Jurkat, Clone E6-1 (cell line): ENCODE measurements around the gene MAPK8IP3.
A peak's percentile ranks its signal among the peaks of the same experiment; 100 is the strongest.
"Not testable (repeated sequence)": the region's sequence is repeated elsewhere in the genome, so short reads cannot be mapped to it uniquely, and the experiment has no call there.

ENCODE experiments used
- DNase-seq: peaks from one replicate; pipeline ENCODE4 v3.0.0-alpha.2; 2011; ENCODE audit warnings: low read depth, low spot score
- H3K4me3 ChIP-seq: 2 replicates; pipeline ENCODE4 v1.5.1; 2011; ENCODE audit warnings: mild to moderate bottlenecking, low read length, control low read depth, moderate library complexity

MAPK8IP3 gene

GRCh38 chr16:1788708-1789100 is 82.7 kb downstream of the MAPK8IP3 start:
- DNase-seq: no peak

DNA sequence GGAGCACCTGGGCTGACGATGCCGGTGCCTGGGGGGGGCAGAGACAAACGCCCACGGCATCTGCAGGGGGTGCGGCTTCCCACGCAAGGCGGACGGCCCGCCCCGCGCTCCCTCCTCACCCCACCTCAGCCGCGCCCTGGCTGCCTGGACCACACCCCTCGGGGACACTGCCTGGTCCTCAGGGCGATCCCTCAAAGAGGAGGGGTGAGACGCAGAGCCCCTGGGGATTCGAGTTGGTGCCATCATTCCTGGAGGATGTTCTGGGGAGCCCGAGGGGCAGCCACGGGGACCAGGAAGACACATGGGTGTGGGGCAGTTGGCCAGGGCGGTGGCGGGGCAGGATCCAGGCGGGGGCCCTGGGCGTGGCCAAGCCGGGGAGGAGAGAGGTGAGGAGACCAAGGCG is 83.6 kb downstream of the MAPK8IP3 start:
- no peak for DNase-seq
- no peak overlapping the region for H3K4me3 ChIP-seq

More at GRCh38 chr16:1788708-1789100, 82.7 kb downstream of the MAPK8IP3 start:
- H3K4me3 ChIP-seq: no peak overlapping the region

DNA sequence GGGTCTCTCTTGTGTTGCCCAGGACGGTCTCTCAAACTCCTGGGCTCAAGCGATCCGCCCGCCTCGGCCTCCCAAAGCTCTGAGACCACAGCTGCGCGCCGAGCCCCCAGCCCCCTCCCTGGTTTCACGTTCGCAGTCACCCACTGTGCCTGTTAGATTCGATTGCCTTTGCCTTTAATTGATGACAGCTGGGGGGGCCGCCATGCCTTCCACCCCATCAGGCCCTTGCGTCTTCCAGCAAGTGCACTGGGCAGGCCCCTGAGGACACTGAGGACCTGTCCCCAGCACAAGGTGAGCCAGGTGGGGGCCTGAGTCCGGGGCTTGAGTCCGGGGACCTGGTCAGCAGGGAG is 84.2 kb downstream of the MAPK8IP3 start:
- no peak overlapping the region for H3K4me3 ChIP-seq
- DNase-seq: no peak

DNA sequence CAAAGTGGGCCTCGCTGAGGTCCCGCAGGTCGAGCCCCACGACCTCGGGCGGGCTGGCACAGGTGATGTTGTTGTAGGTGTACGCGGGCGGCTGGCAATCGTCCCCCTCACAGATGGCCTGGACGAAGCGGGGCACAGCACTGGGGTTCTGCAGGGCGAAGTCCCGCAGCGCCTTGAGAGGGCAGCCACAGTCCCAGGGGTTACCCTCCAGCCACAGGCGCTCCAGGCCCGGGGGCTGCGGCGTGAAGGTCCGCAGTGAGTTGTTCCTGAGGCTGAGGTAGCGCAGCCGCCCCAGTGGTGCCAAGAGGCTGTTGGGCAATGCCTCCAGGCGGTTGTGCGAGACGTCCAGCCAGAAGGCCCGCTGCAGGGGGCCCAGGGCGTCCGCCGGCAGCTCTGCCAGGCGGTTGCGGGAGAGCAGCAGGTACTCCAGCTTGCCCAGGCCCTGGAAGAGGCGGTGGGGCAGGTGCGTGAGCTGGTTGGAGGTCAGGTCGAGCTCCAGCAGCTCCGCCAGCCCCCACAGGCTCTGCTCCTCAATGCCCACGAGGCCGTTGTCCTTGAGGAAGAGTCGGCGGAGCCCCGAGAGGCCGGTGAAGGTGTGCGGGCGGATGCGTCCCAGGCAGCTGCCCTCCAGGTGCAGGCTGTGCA is 84.7 kb downstream of the MAPK8IP3 start:
- no peak overlapping the region for H3K4me3 ChIP-seq
- no peak for DNase-seq

DNA sequence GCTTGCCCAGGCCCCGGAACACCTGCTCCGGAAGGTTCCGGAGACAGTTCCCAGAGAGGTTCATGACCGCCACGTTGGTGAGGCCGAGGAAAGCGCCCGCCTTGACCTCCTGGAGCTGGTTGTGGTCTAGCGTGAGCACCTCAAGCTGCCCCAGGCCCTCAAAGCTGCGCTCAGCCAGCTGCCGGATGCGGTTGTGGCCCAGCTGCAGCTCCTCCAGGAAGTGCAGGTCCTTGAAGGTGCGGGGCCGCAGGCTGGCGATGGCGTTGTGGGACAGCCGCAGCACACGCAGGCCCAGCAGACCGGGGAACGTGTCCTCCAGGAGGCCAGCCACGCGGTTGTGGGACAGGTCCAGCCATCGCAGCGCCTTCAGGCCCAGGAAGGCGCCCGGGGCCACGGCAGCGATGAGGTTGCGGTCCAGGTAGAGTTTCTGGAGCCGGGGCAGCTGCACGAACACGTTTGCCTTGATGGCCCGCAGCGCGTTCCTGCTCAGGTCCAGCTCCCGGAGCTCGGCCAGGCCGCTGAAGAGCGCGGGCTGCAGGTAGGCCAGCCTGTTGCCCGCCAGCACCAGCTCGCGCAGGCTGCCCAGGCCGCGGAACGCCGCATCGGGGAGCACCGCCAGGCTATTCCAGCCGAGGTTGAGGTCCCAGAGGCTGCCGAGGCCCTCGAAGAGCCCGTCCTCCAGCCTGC is 85.4 kb downstream of the MAPK8IP3 start:
- peak; percentile 75 for DNase-seq
- H3K4me3 ChIP-seq: no peak overlapping the region

DNA sequence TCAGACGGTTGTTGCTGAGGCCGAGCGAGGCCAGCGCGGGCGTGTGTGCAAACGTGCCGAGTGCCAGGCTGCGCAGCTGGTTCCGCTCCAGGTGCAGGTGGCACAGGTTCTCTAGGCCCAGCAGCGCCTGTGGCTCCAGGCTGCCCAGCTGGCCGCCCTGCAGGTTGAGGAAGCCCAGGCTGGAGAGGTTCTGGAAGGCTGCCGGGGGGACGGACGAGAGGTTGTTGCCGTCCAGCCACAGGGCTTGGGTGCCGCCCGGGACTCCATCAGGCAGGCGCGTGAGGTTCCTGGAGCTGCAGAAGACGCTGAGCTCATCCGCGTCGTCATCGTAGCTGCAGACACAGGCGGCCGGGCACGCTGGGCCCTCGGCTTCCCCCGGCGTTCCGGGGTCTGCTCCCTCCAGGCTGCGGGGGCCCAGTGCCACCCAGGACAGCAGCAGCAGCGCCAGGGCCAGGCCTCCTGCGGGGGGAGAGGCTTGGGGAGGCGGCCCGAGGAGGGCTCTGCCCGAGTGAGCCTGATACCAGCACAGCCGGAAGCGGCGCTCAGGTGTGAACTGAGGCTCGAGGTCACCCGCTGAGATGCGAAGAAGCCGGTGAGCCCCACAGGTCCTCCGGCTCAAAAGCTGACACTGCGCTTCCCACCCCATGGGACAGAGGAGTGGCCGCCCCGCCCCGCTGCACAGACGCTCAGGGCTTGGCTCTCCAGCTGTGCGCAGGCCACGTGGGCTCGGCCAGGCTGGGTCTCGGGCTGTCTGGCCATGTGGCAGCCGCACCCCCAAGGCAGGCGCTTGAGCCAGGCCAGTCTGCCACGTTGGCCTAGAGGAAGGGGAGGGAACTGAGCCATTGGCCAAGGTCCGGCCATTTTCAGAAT is 86.2 kb downstream of the MAPK8IP3 start:
- H3K4me3 ChIP-seq: no peak overlapping the region
- DNase-seq: no peak

- no peak for DNase-seq
- H3K4me3 ChIP-seq: no peak overlapping the region
These were observed 87.0 kb downstream of the MAPK8IP3 start for GRCh38 chr16:1792836-1793577.

- H3K4me3 ChIP-seq: no peak within 1 kb of the TSS
- no peak for DNase-seq
These were observed 87.7 kb downstream of the MAPK8IP3 start, which contains the start of gene IGFALS for GRCh38 chr16:1793578-1794220. Gene IGFALS (minus strand): TSS chr16:1793705. CDS start chr16:1793652, 53 bp downstream.

GRCh38 chr16:1794221-1794871 is 88.4 kb downstream of the MAPK8IP3 start:
- no peak overlapping the region for H3K4me3 ChIP-seq
- DNase-seq: no peak

DNA sequence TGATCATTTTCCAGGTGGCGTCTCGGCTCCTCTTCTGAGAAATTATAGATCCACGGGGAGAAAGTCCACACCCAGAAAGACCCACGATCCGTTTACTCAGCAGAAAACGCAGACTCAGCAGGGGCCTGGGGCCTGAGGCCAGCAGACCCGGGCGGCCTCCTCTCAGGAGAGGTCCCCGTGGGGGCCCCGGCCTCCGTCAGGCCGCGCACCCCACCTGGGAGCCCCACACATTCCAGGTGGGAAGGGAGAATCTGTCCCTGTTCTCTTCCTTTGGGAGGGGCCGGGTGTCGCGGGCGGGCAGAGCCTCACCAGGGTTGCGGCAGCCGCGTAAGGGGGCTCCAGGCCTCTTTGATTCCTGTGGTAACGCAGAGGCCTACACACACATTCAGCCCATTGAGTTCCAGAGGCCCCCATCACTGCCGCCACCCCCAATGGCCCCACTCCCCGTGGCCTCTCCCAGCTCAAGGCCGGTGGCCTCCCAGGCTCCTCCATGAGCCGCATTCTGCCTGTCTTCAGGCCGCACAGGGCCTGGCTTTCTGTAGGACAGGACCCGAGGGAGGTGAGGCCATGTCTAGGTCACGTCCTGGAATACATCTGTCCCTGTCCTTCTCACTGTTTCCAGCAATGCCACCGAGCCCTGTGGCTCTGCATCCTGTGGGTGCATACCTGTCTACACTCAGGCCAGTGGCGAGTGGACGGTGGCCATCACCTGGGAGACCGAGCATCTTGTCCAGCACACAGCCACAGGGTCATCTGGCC is 89.1 kb downstream of the MAPK8IP3 start:
- H3K4me3 ChIP-seq: no peak overlapping the region
- DNase-seq: no peak

- not testable (repeated sequence) for DNase-seq, H3K4me3 ChIP-seq
These were observed 93.3 kb downstream of the MAPK8IP3 start for GRCh38 chr16:1799263-1799662.

DNA sequence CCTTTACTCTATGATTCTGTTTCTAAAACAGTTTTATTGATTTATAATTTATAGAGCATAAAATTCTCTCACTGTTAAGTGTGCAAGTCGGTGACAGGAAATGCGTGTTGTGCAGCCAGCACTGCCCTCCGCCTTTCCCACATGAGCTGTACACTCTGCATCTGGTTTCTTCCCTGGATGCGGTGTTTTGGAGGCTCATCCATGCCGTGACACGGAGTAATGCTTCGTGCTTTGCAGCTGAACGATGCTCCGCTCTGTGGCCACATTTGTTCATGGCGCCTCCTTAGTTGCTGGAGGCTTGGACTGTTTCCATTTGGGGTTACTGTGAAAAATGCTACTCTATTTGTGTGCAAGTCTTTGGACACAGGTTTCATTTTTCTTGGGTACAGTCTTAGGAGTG is 94.7 kb downstream of the MAPK8IP3 start:
- no peak overlapping the region for H3K4me3 ChIP-seq
- DNase-seq: no peak

DNA sequence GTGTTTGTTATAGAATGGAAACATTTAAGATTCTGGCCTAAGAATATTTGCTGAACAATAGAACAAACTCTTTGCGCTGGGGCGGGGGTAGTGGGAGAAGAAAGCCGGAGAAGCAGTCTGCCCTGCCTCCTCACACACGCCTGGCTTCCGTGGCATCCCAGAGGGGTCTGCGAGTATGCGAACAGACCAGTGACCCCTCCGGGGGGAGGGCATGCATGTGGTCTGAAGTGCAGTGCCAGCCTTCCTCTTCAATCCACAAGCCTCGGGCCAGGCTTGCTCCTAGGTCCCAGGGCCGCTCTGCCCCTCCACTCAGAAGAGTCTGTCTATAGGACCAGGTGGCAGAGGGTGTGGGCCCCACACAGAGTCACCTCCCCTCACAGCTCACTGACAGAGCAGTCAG is 101.6 kb downstream of the MAPK8IP3 start:
- DNase-seq: no peak
- H3K4me3 ChIP-seq: no peak overlapping the region

DNA sequence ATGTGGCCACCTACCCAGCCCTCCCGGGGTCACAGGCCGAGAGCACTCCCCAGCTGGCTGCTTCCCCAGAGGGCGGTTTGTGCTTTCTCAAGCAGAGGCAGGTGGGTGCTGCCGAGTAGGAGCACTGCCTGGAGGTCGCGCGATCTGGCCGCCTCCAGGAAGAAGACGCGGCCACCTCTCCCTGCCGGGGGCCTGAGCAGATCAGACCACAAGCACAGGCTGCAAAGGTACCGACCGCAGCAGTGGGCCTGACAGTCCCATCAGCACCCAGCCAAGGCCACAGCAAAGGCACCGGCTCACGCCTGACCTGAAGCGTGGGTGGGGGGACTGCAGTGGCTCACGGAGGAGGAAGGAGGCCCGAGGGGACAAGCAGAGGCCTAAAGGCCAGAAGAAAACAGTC is 102.7 kb downstream of the MAPK8IP3 start:
- no peak for DNase-seq
- no peak overlapping the region for H3K4me3 ChIP-seq

DNA sequence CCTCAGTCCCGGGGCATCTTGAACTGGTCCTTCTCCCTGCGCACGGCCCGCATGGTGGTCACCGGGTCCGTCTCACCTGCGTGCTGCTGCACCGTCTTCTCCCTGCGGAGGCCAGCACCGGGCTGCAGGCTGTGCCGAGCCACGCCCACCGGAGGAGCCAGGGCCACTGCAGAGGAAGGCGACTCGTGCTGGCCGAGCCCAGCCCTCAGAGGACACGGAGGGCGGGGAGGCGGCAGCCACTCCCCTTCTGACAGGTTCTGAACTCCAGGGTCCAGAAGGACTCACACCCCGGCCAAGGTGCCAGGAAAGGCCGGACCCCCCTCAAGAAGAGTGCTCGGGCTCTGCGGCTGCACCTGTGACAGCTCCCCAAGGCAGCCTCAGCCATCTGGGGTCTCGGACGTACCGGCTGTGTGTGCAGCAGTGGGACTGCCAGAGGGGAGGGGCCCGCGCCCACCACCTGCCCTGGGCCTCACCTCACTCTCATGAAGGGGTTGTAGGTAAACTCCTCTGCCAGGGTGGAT is 103.3 kb downstream of the MAPK8IP3 start:
- no peak overlapping the region for H3K4me3 ChIP-seq
- no peak for DNase-seq

DNA sequence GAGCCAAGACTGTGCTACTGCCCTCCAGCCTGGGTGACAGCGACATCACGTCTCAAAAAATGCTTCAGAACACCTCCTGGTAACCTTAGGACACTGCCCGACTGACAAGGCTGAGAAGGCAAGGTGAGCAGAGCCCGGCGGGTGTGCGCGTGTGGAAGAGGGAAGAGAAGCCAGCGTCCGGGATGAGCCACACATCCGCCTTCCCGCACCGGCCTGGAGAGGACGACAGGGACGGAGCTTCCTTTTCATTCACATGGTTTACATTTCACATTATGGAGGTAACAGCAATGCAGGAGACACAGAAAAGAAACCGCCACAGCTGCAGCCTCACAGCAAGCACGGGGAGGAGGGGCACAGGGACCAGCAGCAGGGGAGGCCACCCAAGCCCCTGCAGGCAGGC is 104.1 kb downstream of the MAPK8IP3 start:
- no peak for DNase-seq
- H3K4me3 ChIP-seq: no peak overlapping the region

- no peak for DNase-seq
These were observed 104.5 kb downstream of the MAPK8IP3 start for GRCh38 chr16:1810536-1810935.

More at GRCh38 chr16:1810536-1810935, 104.5 kb downstream of the MAPK8IP3 start:
- H3K4me3 ChIP-seq: no peak overlapping the region
